Fibroblast of lung (primary cell): ENCODE results near the gene ZNF599. TPM values are rescaled to one million over a fixed set of nuclear protein-coding genes. Genes with fewer than 3 reads are reported as not detected.

Source experiments
- DNase-seq, 2 donors: peaks; one replicate each; pipeline versions ENCODE4 v3.0.0 to v3.0.0-alpha.2; 2010; ENCODE audit warnings: low read depth in 2 of 2
- H2AFZ ChIP-seq: 2 replicates; pipeline ENCODE4 v1.5.1; 2012; ENCODE audit warnings: low read length, control low read depth, inconsistent platforms
- H3K27ac ChIP-seq: 2 replicates; pipeline ENCODE4 v1.5.1; 2011; ENCODE audit warnings: low read length, control low read depth; ENCODE audit not compliant: insufficient read depth
- H3K27me3 ChIP-seq: 2 replicates; pipeline ENCODE4 v1.5.1; 2011; ENCODE audit warnings: mild to moderate bottlenecking, low read length; ENCODE audit not compliant: control insufficient read depth, insufficient read depth
- H3K36me3 ChIP-seq: 2 replicates; pipeline ENCODE4 v1.5.1; 2011; ENCODE audit warnings: low read length; ENCODE audit not compliant: control insufficient read depth, insufficient read depth
- H3K4me1 ChIP-seq: 2 replicates; pipeline ENCODE4 v1.5.1; 2011; ENCODE audit warnings: low read length; ENCODE audit not compliant: control insufficient read depth, insufficient read depth; ENCODE audit errors: extremely low read depth
- H3K4me2 ChIP-seq: 2 replicates; pipeline ENCODE4 v1.5.1; 2011; ENCODE audit warnings: low read length, control low read depth; ENCODE audit not compliant: insufficient read depth; ENCODE audit errors: extremely low read depth
- H3K4me3 ChIP-seq, 4 experiments: fragments of 200-600 bp in 1 of 4; sonication (generic) in 1 of 4; replicated peaks in 1 of 4; 2 replicates each; pipeline ENCODE4 v1.5.1; 2011 to 2016; ENCODE audit warnings: low read length in 4 of 4, low read depth in 3 of 4, mild to moderate bottlenecking in 3 of 4, control low read depth in 2 of 4, inconsistent platforms in 1 of 4, mixed read lengths in 1 of 4; ENCODE audit not compliant: insufficient read depth in 1 of 4; ENCODE audit errors: control extremely low read depth in 1 of 4
- H3K79me2 ChIP-seq: 2 replicates; pipeline ENCODE4 v1.5.1; 2012; ENCODE audit warnings: mild to moderate bottlenecking, low read length, inconsistent platforms; ENCODE audit not compliant: control insufficient read depth, insufficient read depth
- H3K9ac ChIP-seq: 2 replicates; pipeline ENCODE4 v1.5.1; 2011; ENCODE audit warnings: mild to moderate bottlenecking, low read length, control low read depth; ENCODE audit not compliant: insufficient read depth
- H3K9me3 ChIP-seq: 2 replicates; pipeline ENCODE4 v1.5.1; 2012; ENCODE audit warnings: low read depth, low read length; ENCODE audit not compliant: control insufficient read depth, insufficient read depth
- H4K20me1 ChIP-seq: 2 replicates; pipeline ENCODE4 v1.5.1; 2011; ENCODE audit warnings: low read length; ENCODE audit not compliant: control insufficient read depth, insufficient read depth; ENCODE audit errors: extremely low read depth
- CTCF ChIP-seq, 2 donors: IDR thresholded peaks in 1 of 2; conservative IDR thresholded peaks in 1 of 2; 1 replicate in 1 of 2; 2 replicates in 1 of 2; pipeline ENCODE4 v1.5.1; 2011 to 2012; ENCODE audit warnings: low read length in 2 of 2, control low read depth in 1 of 2, inconsistent platforms in 1 of 2, low read depth in 1 of 2, mild to moderate bottlenecking in 1 of 2
- EZH2 ChIP-seq: IDR thresholded peaks from 2 replicates; pipeline ENCODE4 v1.5.1; 2012; ENCODE audit warnings: low read length, control low read depth, mild to moderate bottlenecking; ENCODE audit errors: missing control alignments
- polyA plus RNA-seq, 2 donors: library from polyadenylated mRNA; depleted of rRNA in 1 of 2; stranded (reverse) in 1 of 2; unstranded in 1 of 2; fragments of >200 nt; gene quantifications; 2 replicates each; pipeline ENCODE4 v1.2.1, GENCODE V29; 2011 to 2012; ENCODE audit warnings: missing spikeins in 1 of 2
- total RNA-seq: library from RNA; depleted of rRNA; stranded (reverse); fragments of >200 nt; gene quantifications from 2 replicates; pipeline ENCODE4 v1.2.1, GENCODE V29; 2014

The ZNF599 gene
- total and polyA plus RNA-seq, 2 donors (not counting 1 experiment from before 2014, with no cell fraction given): 4.0 to 5.4 TPM

DNA sequence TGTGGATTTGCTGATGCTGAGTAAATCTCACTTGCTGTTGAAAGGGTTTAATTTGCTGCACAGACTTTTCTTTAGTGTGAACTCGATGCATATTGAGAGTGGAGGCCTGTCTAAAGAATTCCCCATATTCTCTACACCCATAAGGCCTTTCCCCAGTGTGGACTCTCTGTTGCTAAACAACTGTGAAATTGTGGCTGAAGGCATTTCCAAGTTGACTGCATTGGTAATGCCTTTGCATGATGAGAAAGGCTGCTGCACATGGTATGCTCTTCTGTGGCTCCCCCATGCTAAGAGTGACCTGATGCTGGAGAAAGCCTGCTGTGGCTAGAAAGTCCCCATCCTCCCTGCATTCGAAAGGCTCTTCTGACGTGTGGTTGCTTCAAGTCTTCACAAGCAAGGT lies 6.6 kb upstream of the ZNF599 start:
- no peak overlapping the region for H2AFZ ChIP-seq
- no peak overlapping the region for H3K4me3 ChIP-seq
- no peaks in the 10 kb centered on the region for H3K9me3 ChIP-seq
- H3K79me2 ChIP-seq: no peaks in the 10 kb centered on the region
- no peak overlapping the region for H3K9ac ChIP-seq
- H3K4me2 ChIP-seq: no peak overlapping the region
- no peaks in the 10 kb centered on the region for H3K4me1 ChIP-seq
- no peaks in the 10 kb centered on the region for H3K27me3 ChIP-seq
- no peak for TF ChIP-seq CTCF (conservative IDR thresholded peaks at IDR 0.05 in 1 of 2, IDR thresholded peaks at IDR 0.05 in 1 of 2; ENCODE audit: low read depth in 1 of 2, low read length in 2 of 2)
- no peak for TF ChIP-seq EZH2
- no peaks in the 10 kb centered on the region for H4K20me1 ChIP-seq
- DNase-seq: no peak
- H3K36me3 ChIP-seq: no peaks in the 10 kb centered on the region
- no peak overlapping the region for H3K27ac ChIP-seq

- Histone ChIP-seq H3K36me3 (no peaks in the 10 kb centered on the region), H3K4me1 (no peaks in the 10 kb centered on the region), H3K9ac (no peak overlapping the region), H3K79me2 (no peaks in the 10 kb centered on the region), H3K9me3 (no peaks in the 10 kb centered on the region), H3K27me3 (no peaks in the 10 kb centered on the region), H3K4me2 (no peak overlapping the region), H3K27ac (no peak overlapping the region), H3K4me3 (no peak overlapping the region), H2AFZ (no peak overlapping the region), H4K20me1 (no peaks in the 10 kb centered on the region)
- no peak for TF ChIP-seq EZH2
- TF ChIP-seq CTCF (conservative IDR thresholded peaks at IDR 0.05 in 1 of 2, IDR thresholded peaks at IDR 0.05 in 1 of 2; ENCODE audit: low read depth in 1 of 2, low read length in 2 of 2): no peak
- no peak for DNase-seq
These were observed 5.3 kb upstream of the ZNF599 start for GRCh38 chr19:34778342-34778741.

DNA sequence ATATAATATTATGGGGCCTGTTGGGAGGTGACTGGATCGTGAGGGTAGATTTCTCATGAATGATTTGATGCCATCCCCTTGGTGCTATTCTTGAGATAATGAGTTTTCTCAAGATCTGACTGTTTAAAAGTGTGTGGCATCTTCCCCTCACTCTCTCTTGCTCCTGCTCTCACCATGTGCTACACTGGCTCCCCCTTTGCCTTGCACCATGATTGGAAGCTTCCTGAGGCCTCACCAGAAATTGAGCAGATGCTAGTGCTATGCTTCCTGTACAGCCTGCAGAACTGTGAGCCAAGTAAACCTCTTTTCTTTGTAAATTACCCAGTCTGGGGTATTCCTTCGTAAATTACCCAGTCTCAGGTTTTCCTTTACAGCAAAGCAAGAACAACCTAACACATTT lies 1.8 kb upstream of the ZNF599 start:
- Histone ChIP-seq H3K4me3 (no peak overlapping the region), H2AFZ (no peak overlapping the region), H3K79me2 (no peaks in the 10 kb centered on the region), H3K4me2 (no peak overlapping the region), H3K27me3 (no peaks in the 10 kb centered on the region), H3K36me3 (peaks cover 2% of the 10 kb centered on the region), H3K9me3 (no peaks in the 10 kb centered on the region), H3K27ac (no peak overlapping the region), H4K20me1 (no peaks in the 10 kb centered on the region), H3K9ac (no peak overlapping the region), H3K4me1 (no peaks in the 10 kb centered on the region)
- no peak for DNase-seq
- TF ChIP-seq EZH2 (no peak), CTCF (conservative IDR thresholded peaks at IDR 0.05 in 1 of 2, IDR thresholded peaks at IDR 0.05 in 1 of 2; ENCODE audit: low read depth in 1 of 2, low read length in 2 of 2) (no peak)
